Suppressor macrophage (primary cell): ENCODE results near the gene C19orf53.

Experiments used
- DNase-seq, 4 experiments: peaks; one replicate each; pipeline ENCODE4 v3.0.0-alpha.2; 2020 to 2022
- total RNA-seq, 17 experiments: gene quantifications; one replicate each; lab custom pipeline; 2026; ENCODE audit warnings: mixed read lengths in 6 of 17, inconsistent platforms in 3 of 17; lab: John Stamatoyannopoulos, UW

C19orf53 gene
- 16.1 to 49.6 (median 29.0) reads per million in 17 experiments for total RNA-seq

DNA sequence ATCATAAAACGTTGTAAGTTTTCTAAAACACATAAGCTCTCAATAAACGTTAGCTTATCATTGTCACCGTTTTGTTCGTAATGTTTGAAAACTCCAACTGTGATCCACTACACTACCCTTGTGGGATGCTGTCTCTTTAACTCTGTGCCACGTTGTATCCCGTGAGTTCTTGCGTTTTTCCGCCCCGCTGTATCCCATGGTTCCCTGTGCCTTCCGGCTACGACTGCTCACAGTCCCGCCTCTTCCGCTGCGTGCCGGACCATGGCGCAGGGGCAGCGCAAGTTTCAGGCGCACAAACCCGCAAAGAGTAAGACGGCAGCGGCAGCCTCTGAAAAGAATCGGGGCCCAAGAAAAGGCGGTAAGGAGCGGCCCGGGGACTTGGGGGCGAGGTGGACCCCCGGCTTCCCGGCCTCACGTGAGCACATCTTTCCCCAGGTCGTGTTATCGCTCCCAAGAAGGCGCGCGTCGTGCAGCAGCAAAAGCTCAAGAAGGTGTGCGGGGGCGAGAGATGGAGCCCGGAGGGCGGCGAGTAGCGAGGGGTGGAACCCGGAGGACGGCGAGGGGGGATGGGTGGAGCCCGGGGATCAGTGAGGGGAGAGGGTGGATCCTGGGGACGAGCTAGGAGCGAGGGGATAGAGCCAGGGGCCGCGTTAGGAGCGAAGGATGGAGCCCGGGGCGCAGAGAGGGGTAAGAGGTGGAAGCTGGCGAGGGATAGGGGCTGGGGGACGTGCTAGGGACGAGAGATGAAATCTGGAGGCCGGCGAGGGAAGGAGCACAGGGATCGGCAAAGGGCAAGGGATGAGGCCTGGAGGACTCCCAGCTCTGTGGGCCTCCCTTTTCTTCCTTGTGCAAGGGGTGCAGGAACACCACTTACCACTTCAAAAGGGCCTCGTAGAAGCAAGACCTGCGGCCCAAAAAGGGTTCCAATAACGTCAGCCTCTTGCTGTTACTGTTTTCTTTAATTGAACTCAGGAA lies at the start of gene C19orf53:
C19orf53 (plus strand) TSS at position 240 of the 975 bp plus-strand sequence; CDS start at position 262, 22 bp downstream.
- peak; percentile 92 to 96 (median 94) for DNase-seq

GRCh38 chr19:13726323-13726722 lies 47.9 kb upstream of the C19orf53 start:
- DNase-seq: no peak

DNA sequence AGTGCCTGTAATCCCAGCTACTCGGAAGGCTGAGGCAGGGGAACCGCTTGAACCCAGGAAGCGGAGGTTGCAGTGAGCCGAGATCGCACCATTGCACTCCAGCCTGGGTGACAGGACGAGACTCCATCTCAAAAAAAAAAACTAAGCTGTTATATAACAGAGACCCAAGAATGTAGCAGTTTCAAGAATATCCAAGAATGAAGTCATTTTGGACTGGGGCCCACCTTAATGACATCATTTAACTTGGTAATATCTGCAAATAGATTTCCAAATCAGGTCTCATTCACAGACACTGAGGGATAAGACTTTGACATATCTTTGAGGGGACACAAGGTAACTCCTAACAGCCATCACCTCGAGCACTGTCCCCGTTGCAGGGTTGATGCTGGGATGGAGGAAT lies 46.5 kb upstream of the C19orf53 start:
- no peak for DNase-seq

GRCh38 chr19:13729859-13730258 lies 44.4 kb upstream of the C19orf53 start:
- DNase-seq: peak in 3 of 4 experiments; percentile 15 to 65 (median 58)

GRCh38 chr19:13731147-13731964 lies 42.9 kb upstream of the C19orf53 start:
- peak; percentile 94 to 98 (median 96) for DNase-seq

- DNase-seq: no peak
These were observed 41.9 kb upstream of the C19orf53 start for GRCh38 chr19:13732337-13732736.

DNA sequence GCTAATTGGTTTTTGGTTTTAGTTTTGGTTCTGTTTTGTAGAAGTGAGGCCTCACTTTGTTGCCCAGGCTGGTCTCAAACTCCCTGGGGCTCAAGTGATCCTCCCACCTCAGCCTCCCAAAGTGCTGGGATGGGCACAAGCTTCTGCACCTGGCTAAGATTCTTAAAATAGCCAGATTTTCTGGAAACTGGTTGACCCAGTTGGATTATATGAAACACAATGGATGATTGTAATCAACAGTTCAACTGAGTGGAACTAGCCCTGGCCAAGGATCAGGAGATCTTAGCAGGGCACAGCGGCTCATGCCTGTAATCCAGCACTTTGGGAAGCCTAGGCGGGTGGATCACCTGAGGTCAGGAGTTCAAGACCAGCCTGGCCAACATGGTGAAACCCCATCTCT lies 39.5 kb upstream of the C19orf53 start:
- DNase-seq: no peak

DNA sequence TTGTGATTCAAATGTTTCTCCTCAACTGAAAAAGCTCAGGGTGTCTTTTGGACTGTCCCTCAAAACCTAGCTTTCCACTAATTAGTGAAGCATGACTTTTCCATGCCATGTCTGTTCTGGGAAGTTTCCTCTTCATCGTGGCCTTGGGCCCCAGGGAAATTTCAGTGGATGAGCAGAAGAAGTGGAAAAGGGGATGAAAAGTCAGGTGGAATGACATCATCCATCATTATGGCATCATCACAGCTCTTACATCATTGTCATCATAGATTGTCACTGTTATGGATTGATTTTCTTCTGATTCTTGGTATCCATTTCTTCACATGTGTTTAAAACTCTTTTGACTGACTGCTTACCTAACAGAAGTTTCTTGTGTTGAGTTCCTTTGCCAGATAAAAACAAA lies 36.2 kb upstream of the C19orf53 start:
- DNase-seq: no peak

- DNase-seq: no peak
These were observed 32.4 kb upstream of the C19orf53 start for GRCh38 chr19:13741893-13742292.

DNA sequence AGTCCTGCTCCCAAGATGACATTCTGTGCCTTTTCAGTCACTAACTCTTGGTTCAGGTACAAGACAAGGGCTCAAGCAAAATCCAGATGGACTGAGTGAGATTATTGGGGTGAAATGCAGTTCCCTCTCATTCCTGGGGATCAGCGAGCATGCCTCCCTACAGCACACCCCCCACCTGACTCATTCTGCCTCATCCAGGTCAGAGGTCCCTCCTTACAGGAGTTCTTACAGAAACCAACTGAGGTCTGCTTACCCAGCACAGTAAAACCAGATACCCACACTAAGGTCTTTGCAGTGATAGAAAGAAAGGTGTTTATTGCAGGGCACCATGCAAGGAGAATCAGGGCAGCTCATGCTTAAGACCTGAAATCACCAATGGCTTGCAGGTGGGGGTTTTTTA lies 31.5 kb upstream of the C19orf53 start:
- no peak for DNase-seq

- peak in 3 of 4 experiments; percentile 28 to 61 (median 52) for DNase-seq
These were observed 30.1 kb upstream of the C19orf53 start for GRCh38 chr19:13744174-13744573.

DNA sequence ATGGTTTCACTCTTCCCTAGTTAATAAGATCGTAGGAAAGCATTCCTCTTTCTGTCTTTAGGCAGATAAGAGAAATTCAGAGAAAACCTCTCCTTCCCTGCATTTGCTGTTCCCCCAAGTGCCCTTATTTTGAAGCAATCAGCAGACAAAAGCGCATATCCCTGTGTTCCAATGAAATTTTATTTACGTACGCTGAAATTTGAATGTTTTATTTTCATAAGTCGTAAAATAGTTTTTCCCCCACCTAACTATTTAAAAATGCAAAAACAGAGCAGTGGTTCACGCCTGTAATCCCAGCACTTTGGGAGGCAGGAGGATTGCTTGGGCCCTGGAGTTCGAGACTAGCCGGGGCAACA lies 27.2 kb upstream of the C19orf53 start:
- no peak for DNase-seq

- DNase-seq: peak; percentile 46 to 69 (median 56)
These were observed 26.0 kb upstream of the C19orf53 start for GRCh38 chr19:13748169-13748828.

DNA sequence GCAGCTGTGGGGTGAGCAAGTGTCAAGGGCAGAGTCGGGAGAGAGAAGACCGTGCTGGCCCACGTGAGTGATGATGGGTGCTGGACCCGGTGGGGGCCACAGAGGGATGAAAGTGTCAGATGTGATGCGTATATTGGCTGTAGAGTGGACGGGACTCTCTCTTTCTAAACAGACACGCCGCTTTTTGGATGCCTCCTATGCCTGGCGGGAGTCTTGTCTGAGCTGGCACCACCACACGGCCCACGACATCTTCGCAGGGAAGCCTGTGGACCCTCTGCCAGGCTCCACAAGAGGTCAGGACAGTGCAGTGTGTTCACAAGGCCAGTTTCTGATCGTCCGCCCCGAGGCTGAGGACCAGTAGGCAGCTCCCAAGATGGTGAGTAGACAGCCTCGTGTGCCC lies 22.8 kb upstream of the C19orf53 start:
- no peak for DNase-seq

DNA sequence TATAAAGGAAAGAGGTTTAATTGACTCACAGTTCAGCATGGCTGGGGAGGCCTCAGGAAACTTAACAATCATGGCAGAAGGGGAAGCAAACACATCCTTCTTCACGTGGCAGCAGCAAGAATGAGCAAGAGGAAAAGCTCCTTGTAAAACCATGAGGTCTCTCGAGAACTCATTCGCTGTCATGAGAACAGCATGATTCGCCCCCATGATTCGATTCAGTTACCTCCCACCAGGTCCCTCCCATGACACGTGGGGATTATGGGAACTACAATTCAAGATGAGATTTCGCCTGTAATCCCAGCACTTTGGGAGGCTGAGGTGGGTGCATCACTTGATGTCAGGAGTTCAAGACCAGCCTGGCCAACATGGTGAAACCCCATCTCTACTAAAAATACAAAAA lies 20.6 kb upstream of the C19orf53 start:
- DNase-seq: peak; percentile 31 to 64 (median 42)

DNA sequence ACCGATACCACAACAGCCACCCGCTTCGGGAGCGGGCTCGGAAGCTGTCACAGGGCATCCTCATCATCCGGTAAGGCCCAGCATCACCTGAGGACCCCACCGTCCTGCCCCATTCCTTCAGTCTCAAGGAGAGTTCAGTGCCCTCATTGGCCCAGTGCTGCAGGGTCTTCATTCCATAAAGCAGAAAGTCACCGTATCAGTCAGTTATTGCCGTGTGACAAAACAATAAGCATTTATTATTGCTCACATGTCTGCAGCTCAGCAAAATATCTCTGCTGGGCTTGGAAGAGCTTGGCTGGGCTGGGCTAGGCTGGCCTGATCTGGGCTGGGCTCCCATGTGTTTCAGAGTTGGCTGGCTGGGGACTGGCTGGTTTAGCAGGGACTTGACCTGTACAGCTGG lies 18.0 kb upstream of the C19orf53 start:
- no peak for DNase-seq

DNA sequence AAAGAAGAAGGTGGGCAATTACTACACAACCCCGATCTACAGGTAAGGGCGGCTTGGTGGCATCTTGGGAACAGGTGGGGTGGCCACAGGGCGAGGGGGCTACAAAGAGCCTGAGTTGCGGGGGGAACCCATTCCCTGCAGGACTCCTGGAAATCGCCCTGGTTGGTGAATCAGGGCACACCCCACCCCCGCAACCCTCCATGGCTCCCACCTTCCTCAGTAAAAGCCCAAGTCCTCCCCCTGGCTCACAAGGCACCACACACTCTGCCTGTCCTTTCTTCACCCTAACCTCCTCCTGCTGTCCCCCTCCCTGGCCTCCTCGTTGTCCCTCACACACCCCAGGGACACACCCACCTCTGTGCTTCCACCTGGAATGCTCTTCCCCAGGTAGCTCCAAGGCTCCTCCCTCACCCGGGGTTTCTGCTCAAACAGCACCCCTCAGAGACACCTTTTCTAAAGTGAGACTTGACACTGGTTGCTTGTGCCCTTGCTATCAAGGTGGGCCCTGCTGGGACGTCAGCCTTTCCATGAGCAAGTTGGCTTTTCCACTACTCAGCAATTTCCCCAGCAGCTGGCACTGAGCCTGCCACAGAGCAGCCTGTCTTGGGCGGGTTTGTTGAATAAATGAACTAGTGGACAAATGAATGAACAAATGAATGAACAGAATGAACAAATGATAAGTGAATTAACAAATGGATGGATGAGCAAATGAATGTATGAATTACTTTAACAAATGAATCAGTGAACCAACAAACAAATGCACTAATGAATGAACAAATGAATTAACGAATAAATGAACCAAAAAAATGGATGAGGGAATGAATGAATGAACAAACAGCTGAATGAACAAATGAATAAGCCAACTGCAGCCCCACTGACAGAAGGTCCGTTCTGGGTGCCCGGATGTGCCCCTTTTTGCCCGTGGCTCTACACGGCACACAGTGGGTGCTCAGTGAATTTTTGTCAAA lies 16.2 kb upstream of the C19orf53 start:
- no peak for DNase-seq

DNA sequence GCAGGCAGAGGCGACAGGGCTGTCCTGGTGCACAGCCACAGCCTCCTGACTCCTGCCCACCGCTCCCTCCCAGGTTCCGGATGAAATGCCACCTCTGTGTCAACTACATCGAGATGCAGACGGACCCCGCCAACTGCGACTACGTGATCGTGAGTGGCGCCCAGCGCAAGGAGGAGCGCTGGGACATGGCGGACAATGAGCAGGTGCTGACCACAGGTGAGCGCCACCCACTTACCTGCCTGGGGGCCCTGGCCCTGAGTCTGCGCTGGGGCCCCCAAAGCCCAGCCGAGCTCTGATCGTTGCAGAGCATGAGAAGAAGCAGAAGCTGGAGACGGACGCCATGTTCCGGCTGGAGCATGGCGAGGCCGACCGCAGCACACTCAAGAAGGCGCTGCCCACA lies 15.5 kb upstream of the C19orf53 start:
- no peak for DNase-seq

DNA sequence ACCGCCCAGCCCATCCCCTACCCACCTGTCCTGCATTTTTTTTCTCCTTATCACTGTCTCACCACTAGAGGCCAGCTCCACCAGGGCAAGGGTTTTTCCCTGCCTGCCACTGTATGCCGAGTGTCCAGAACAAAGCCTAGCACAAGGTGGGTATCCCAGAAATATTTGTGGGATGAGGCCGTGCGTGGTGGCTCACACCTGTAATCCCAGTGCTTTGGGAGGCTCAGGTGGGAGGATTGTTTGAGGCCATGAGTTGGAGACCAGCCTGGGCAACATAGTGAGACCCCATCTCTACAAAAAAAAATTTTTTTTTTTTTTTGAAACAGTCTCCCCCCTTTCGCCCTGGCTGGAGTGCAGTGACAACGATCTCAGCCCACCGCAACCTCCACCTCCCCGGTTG lies 12.8 kb upstream of the C19orf53 start:
- DNase-seq: no peak

- DNase-seq: no peak
These were observed 11.5 kb upstream of the C19orf53 start for GRCh38 chr19:13762635-13763235.

GRCh38 chr19:13763265-13763664 lies 11.0 kb upstream of the C19orf53 start:
- DNase-seq: no peak
